ENCODE measurements around the gene CDH4.

- TF ChIP-seq CTCF (IDR thresholded peaks at IDR 0.05) (no peak), EZH2 (IDR thresholded peaks at IDR 0.05) (no peak), EZH2phosphoT487 (IDR thresholded peaks at IDR 0.05) (no peak)
Observed at GRCh38 chr20:61777773-61778494, 525.9 kb downstream of the CDH4 start.

All from neural progenitor cell (in vitro differentiated cells).